Testis (tissue), 2 donors: ENCODE results near the gene JAKMIP3.

Experiments used
- POLR2A ChIP-seq: fragments of 450-650 bp; IDR thresholded peaks from one replicate; pipeline ENCODE4 v1.6.1; 2017; ENCODE audit warnings: antibody characterized with exemption, mild to moderate bottlenecking, moderate library complexity
- TF ChIP-seq, protein P1 (sequence below), 3 experiments: fragments of 450-650 bp in 2 of 3; fragments of 200-600 bp in 1 of 3; sonication (generic) in 1 of 3; IDR thresholded peaks; one replicate each; pipeline ENCODE4 v1.5.1; 2016 to 2019; ENCODE audit warnings: antibody characterized with exemption in 3 of 3, mild to moderate bottlenecking in 2 of 3, moderate library complexity in 1 of 3

GRCh38 chr10:132102071-132102716 is 36.4 kb downstream of the JAKMIP3 start:
- TF ChIP-seq, protein P1, sequence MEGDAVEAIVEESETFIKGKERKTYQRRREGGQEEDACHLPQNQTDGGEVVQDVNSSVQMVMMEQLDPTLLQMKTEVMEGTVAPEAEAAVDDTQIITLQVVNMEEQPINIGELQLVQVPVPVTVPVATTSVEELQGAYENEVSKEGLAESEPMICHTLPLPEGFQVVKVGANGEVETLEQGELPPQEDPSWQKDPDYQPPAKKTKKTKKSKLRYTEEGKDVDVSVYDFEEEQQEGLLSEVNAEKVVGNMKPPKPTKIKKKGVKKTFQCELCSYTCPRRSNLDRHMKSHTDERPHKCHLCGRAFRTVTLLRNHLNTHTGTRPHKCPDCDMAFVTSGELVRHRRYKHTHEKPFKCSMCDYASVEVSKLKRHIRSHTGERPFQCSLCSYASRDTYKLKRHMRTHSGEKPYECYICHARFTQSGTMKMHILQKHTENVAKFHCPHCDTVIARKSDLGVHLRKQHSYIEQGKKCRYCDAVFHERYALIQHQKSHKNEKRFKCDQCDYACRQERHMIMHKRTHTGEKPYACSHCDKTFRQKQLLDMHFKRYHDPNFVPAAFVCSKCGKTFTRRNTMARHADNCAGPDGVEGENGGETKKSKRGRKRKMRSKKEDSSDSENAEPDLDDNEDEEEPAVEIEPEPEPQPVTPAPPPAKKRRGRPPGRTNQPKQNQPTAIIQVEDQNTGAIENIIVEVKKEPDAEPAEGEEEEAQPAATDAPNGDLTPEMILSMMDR (IDR thresholded peaks at IDR 0.05), result no peak
- TF ChIP-seq POLR2A, result no peak
